SK-N-SH (cell line): Measurements from ENCODE around the gene GABRR2. TPM values are rescaled to one million over a fixed set of nuclear protein-coding genes. Genes with fewer than 3 reads are reported as not detected.

Experiments
- CTCF ChIA-PET: fragments of 300-600, 350-600 bp; formaldehyde crosslinking; extraction: SDS; loops from one replicate; lab custom pipeline; 2021; lab: Yijun Ruan, JAX
- POLR2A ChIA-PET: fragments of 350-600 bp; sonication (Branson Sonifier 250); formaldehyde crosslinking; extraction: SDS; loops from one replicate; lab custom pipeline; 2020; ENCODE audit warnings: antibody characterized with exemption, inconsistent platforms; lab: Yijun Ruan, JAX
- DNase-seq: peaks from one replicate; pipeline ENCODE4 v3.0.0; 2012
- H2AFZ ChIP-seq: fragments of 200-600 bp; sonication (generic); 2 replicates; pipeline ENCODE4 v1.8.1; 2016; ENCODE audit warnings: antibody characterized with exemption, mild to moderate bottlenecking, low read depth
- H3F3A ChIP-seq: fragments of 200-600 bp; sonication (generic); replicated peaks from 2 replicates; pipeline ENCODE3; 2016; ENCODE audit warnings: antibody characterized with exemption, mild to moderate bottlenecking; ENCODE audit not compliant: insufficient read depth
- H3K27ac ChIP-seq, 2 experiments: fragments of 200-500 bp in 1 of 2; fragments of 200-600 bp in 1 of 2; sonication (Bioruptor generic) in 1 of 2; sonication (generic), shearing (Covaris generic) in 1 of 2; 2 replicates each; pipeline versions ENCODE4 v1.5.1 to v1.6.1; 2014 to 2016; ENCODE audit warnings: low read depth in 2 of 2, inconsistent platforms in 1 of 2, low read length in 1 of 2, mild to moderate bottlenecking in 1 of 2, mixed read lengths in 1 of 2
- H3K27me3 ChIP-seq: fragments of 200-600 bp; sonication (generic), shearing (Covaris generic); 2 replicates; pipeline ENCODE4 v1.6.1; 2016; ENCODE audit warnings: mixed run types; ENCODE audit not compliant: insufficient read depth
- H3K36me3 ChIP-seq, 2 experiments: fragments of 200-500 bp in 1 of 2; fragments of 200-600 bp in 1 of 2; sonication (Bioruptor generic) in 1 of 2; sonication (generic) in 1 of 2; replicated peaks in 1 of 2; 2 replicates each; pipeline versions ENCODE3 to v1.5.1; 2014 to 2016; ENCODE audit warnings: low read length in 1 of 2, mild to moderate bottlenecking in 1 of 2; ENCODE audit not compliant: insufficient read depth in 2 of 2, control insufficient read depth in 1 of 2
- H3K4me1 ChIP-seq, 2 experiments: fragments of 200-500 bp in 1 of 2; fragments of 200-600 bp in 1 of 2; sonication (Bioruptor generic) in 1 of 2; sonication (generic), shearing (Covaris generic) in 1 of 2; 2 replicates each; pipeline versions ENCODE4 v1.5.1 to v1.6.1; 2014 to 2016; ENCODE audit warnings: low read depth in 1 of 2, low read length in 1 of 2, mixed run types in 1 of 2; ENCODE audit not compliant: insufficient read depth in 2 of 2, control insufficient read depth in 1 of 2
- H3K4me2 ChIP-seq: fragments of 200-600 bp; sonication (generic), shearing (Covaris generic); 2 replicates; pipeline ENCODE4 v1.6.1; 2017; ENCODE audit warnings: mixed run types
- H3K4me3 ChIP-seq, 2 experiments: fragments of 200-500 bp in 1 of 2; fragments of 200-600 bp in 1 of 2; sonication (Bioruptor generic) in 1 of 2; sonication (generic), shearing (Covaris generic) in 1 of 2; 2 replicates each; pipeline versions ENCODE4 v1.5.1 to v1.8.1; 2014 to 2016; ENCODE audit warnings: low read depth in 2 of 2, inconsistent platforms in 1 of 2, low read length in 1 of 2, mild to moderate bottlenecking in 1 of 2, mixed read lengths in 1 of 2, moderate library complexity in 1 of 2
- H3K79me2 ChIP-seq: fragments of 200-600 bp; sonication (generic); 2 replicates; pipeline ENCODE4 v1.8.1; 2017; ENCODE audit warnings: mild to moderate bottlenecking; ENCODE audit not compliant: insufficient read depth
- H3K9ac ChIP-seq: fragments of 200-600 bp; sonication (generic); 2 replicates; pipeline ENCODE4 v1.6.1; 2017; ENCODE audit warnings: mixed run types
- H3K9me2 ChIP-seq: fragments of 200-600 bp; sonication (generic); 2 replicates; pipeline ENCODE4 v1.6.1; 2017; ENCODE audit warnings: mixed run types
- H3K9me3 ChIP-seq: fragments of 200-600 bp; sonication (generic); 2 replicates; pipeline ENCODE4 v1.6.1; 2017; ENCODE audit warnings: mixed run types, mild to moderate bottlenecking, moderate library complexity
- H4K20me1 ChIP-seq: fragments of 200-600 bp; sonication (generic); 2 replicates; pipeline ENCODE4 v1.6.1; 2017; ENCODE audit warnings: mild to moderate bottlenecking, mixed run types; ENCODE audit not compliant: insufficient read depth
- CHD2 ChIP-seq: fragments of 150-350 bp; IDR thresholded peaks from 2 replicates; pipeline ENCODE4 v1.6.1; 2018; ENCODE audit warnings: low read length; ENCODE audit not compliant: partially characterized antibody
- EZH2phosphoT487 ChIP-seq: fragments of 200-600 bp; sonication (generic); IDR thresholded peaks from 2 replicates; pipeline ENCODE4 v1.6.1; 2017; ENCODE audit warnings: low read depth, mixed run types, mild to moderate bottlenecking, antibody characterized with exemption, moderate library complexity, borderline replicate concordance
- FOXM1 ChIP-seq: IDR thresholded peaks from 2 replicates; pipeline ENCODE4 v1.4.0; 2012; ENCODE audit warnings: low read depth, mild to moderate bottlenecking
- GABPA ChIP-seq: IDR thresholded peaks from 2 replicates; pipeline ENCODE4 v1.4.0; 2012; ENCODE audit warnings: low read depth, mild to moderate bottlenecking
- GATA2 ChIP-seq: sonication (generic); formaldehyde crosslinking; IDR thresholded peaks from 2 replicates; pipeline ENCODE4 v1.5.0; 2020; ENCODE audit warnings: mild to moderate bottlenecking, missing genetic modification reagents
- MEF2A ChIP-seq: IDR thresholded peaks from 2 replicates; pipeline ENCODE4 v1.4.0; 2012; ENCODE audit warnings: low read depth, borderline replicate concordance
- POLR2AphosphoS5 ChIP-seq: IDR thresholded peaks from 2 replicates; pipeline ENCODE4 v1.6.1; 2012; ENCODE audit warnings: low read depth, low read length
- RXRA ChIP-seq: IDR thresholded peaks from 2 replicates; pipeline ENCODE4 v1.4.0; 2012; ENCODE audit warnings: low read depth, mild to moderate bottlenecking, borderline replicate concordance
- YY1 ChIP-seq: IDR thresholded peaks from 2 replicates; pipeline ENCODE4 v1.4.0; 2012; ENCODE audit warnings: low read depth, mild to moderate bottlenecking
- WGBS: methylation state at CpG from one replicate; pipeline ENCODE4 v1.1.6; 2017; ENCODE audit warnings: low lambda C conversion rate; 5-methylcytosine and 5-hydroxymethylcytosine counted together
- polyA plus RNA-seq, 3 experiments: library from polyadenylated mRNA; depleted of rRNA; stranded (reverse); fragments of >200 nt; gene quantifications; 2 replicates each; pipeline ENCODE4 v1.2.3, GENCODE V29; 2012
- TF ChIP-seq, protein P1 (sequence below): IDR thresholded peaks from 2 replicates; pipeline ENCODE4 v1.4.0; 2012; ENCODE audit warnings: low read depth, borderline replicate concordance
- TF ChIP-seq, protein P2 (sequence below): IDR thresholded peaks from 2 replicates; pipeline ENCODE4; 2012

GABRR2 gene
- polyA plus RNA-seq, 1 of the 3 experiments (the other 2 are of a cell fraction), result 0.18 TPM

DNA sequence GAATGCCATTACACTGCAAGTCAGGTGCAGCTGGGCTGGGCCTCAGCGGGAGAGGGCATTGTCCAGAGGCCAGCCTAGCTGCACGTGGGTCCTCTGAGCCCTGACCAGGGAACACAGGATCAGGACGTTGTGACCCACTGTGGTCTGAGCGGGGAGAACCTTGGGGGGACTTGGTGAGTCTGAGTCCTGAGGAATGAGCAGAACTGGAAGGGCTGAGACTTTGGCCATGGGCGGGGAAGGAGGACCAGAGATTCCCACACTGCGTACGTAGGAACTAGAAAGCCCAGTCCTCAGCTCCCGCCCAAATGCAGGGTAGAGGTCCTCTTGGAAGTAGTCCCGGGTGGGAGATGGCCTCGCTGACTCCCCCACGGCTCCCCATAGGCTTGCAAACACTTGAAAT, 42.5 kb downstream of the GABRR2 start:
- no peak for TF ChIP-seq GABPA
- no peak for TF ChIP-seq YY1
- no peak for TF ChIP-seq FOXM1
- no peak for TF ChIP-seq EZH2phosphoT487
- no peak for TF ChIP-seq CHD2
- Histone ChIP-seq H3K36me3 (no peaks in the 10 kb centered on the region), H2AFZ (no peak overlapping the region), H3K79me2 (no peaks in the 10 kb centered on the region), H3K27ac (no peak overlapping the region), H3K9ac (no peak overlapping the region), H3F3A (no peaks in the 10 kb centered on the region), H3K4me1 (peaks cover 0 to 5% of the 10 kb centered on the region in 2 experiments; a peak in 1 of 4 replicates), H3K9me3 (no peaks in the 10 kb centered on the region), H3K27me3 (no peaks in the 10 kb centered on the region), H3K4me3 (no peak overlapping the region), H4K20me1 (no peaks in the 10 kb centered on the region), H3K4me2 (no peak overlapping the region), H3K9me2 (no peaks in the 10 kb centered on the region)
- WGBS, result 78% methylated on average over 11 of the region's 11 CpGs
- ChIA-PET CTCF (interaction anchor here (2.6 kb wide), 1 partner anchor 9 kb away, joined by 6 read pairs; no protein-coding TSS in a partner anchor), POLR2A (no interaction called here)
- no peak for DNase-seq

DNA sequence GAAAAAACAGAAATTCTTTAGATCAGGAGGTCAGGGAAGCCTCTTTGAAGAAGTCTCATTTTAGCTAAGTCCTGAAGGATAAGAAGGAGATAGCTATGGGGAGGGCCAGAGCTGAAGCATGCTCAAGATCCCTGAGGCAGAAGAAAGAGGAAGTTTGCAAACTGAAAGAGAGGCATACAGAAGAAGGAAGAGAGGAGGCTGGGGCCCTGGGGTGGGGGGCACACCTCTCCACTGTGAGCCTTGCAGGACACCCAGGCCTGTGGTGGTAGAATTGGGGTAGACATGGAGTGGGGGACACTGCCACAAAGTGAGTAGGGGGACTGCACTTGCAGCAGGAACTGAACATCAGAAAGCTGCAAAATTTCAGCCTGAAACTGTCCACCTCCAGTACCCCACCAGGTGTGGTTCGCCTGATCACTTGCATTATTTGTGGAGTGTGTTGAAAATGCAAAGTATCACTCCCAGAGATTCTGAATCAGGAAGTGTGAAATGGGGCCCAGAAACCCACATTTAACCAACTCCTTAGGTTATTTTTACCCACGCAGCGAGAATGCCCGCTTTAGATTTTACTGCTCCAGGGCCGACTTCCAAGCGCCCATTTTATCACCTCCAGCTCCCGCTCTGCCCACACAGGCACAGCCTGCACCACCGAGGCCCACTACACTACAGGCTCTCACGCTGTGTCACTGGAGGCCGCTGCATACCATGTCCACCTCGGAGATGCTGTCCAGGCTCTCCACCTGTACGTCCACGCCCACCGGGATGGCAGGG, 44.0 kb downstream of the GABRR2 start:
- Histone ChIP-seq H3K4me2 (no peak overlapping the region), H3K27me3 (no peaks in the 10 kb centered on the region; the same call in 1 of the 2 replicates), H3K79me2 (no peaks in the 10 kb centered on the region), H3K9ac (no peak overlapping the region), H3K4me3 (no peak overlapping the region), H3K9me2 (no peaks in the 10 kb centered on the region), H2AFZ (no peak overlapping the region), H4K20me1 (no peaks in the 10 kb centered on the region), H3K4me1 (peaks cover 0 to 5% of the 10 kb centered on the region in 2 experiments; a peak in 1 of 4 replicates), H3K36me3 (no peaks in the 10 kb centered on the region), H3F3A (no peaks in the 10 kb centered on the region), H3K9me3 (no peaks in the 10 kb centered on the region), H3K27ac (no peak overlapping the region)
- POLR2A ChIA-PET, result no interaction called here
- WGBS, result 70% methylated on average over 10 of the region's 14 CpGs
- CTCF ChIA-PET, result interaction anchor here (1.1 to 2.6 kb wide), 2 partner anchors 11 to 289 kb away, joined by 3 to 6 read pairs; no protein-coding TSS in a partner anchor
- DNase-seq, result no peak
- TF ChIP-seq, protein P1, sequence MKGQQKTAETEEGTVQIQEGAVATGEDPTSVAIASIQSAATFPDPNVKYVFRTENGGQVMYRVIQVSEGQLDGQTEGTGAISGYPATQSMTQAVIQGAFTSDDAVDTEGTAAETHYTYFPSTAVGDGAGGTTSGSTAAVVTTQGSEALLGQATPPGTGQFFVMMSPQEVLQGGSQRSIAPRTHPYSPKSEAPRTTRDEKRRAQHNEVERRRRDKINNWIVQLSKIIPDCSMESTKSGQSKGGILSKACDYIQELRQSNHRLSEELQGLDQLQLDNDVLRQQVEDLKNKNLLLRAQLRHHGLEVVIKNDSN, result no peak
- TF ChIP-seq POLR2AphosphoS5 (no peak), RXRA (no peak), YY1 (no peak), GATA2 (CRISPR knock-in tag) (no peak), MEF2A (no peak)
- TF ChIP-seq, protein P2, sequence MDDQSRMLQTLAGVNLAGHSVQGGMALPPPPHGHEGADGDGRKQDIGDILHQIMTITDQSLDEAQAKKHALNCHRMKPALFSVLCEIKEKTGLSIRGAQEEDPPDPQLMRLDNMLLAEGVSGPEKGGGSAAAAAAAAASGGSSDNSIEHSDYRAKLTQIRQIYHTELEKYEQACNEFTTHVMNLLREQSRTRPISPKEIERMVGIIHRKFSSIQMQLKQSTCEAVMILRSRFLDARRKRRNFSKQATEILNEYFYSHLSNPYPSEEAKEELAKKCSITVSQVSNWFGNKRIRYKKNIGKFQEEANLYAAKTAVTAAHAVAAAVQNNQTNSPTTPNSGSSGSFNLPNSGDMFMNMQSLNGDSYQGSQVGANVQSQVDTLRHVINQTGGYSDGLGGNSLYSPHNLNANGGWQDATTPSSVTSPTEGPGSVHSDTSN, result no peak
